ENCODE data around the gene ZBTB8A.

GRCh38 chr1:32503153-32503552 lies 36.1 kb upstream of the ZBTB8A start:
- no peak for TF ChIP-seq CTCF (IDR thresholded peaks at IDR 0.05)
- TF ChIP-seq EZH2 (IDR thresholded peaks at IDR 0.05), result no peak
- no peak for TF ChIP-seq EZH2phosphoT487 (IDR thresholded peaks at IDR 0.05)

Measured in neural progenitor cell (in vitro differentiated cells).